ENCODE data around the gene RASEF.
"Not testable (repeated sequence)": the region's sequence is repeated elsewhere in the genome, so short reads cannot be mapped to it uniquely, and the experiment has no call there.

The RASEF gene

DNA sequence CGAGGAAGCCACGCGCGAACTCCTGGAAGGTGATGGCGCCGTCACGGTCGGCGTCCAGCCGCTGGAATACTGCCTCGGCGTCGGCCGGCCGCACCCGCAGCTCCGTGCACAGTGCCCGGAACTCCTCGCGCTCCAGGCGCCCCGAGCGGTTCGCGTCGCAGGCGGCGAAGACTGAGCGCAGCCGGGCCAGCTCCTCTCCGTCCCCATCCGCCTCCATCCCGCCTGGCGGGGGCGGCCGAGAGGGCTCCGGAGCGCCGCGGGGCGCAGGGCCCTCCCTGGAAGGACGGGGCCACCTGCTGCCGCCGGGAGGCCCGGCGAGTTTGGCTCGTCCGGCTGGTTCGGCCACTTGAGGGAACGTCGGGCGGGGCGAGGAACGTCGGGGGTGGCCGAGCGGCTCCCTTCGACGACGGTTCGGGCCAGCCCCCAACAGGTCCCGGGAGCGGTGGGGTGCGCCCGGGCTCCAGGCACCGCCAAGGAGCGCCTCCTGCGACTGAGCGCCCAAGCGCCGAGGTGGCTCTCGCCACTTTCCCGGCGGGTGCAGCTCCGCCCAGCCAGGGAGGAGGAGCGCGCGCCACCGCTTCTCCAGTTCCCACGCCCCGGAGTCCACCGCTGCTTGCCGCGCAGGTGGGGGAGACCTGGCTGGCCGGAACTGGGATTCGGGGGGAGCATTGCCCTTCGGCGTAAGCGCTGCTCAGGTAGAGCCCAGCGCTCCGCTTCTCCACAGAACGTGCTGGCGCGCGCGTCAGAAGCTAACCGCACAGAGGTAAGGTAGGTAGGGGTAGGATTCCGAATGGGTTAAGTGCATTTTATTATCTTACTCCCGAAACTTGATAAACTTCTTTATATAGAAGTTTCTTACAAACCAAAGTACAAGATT is at the start of gene RASEF:
RASEF (minus strand) TSS at position 492 of the 877 bp plus-strand sequence; CDS start at position 217, 275 bp downstream.
- no peak for DNase-seq (ENCODE audit: low read depth in 2 of 3, low spot score in 2 of 3)

DNA sequence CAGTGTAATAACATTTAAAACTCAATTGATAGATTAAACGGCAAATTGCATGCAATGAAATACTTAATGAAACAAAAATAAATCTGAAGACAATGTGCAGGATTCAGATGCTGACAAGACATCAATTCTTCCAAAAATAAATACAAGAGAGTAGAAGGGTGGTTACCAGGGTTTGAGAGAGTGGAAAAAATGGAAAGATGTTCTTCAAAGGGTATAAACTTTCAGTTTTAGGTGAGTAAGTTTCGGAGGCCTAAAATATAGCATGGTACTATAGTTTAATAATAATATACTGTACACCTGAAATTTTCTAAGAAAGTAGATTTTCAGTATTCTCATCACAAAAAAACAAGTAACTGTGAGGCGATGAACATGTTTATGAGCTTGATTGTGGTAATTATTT is 48.2 kb upstream of the RASEF start:
- no peak for DNase-seq (ENCODE audit: low read depth in 2 of 3, low spot score in 2 of 3)

DNA sequence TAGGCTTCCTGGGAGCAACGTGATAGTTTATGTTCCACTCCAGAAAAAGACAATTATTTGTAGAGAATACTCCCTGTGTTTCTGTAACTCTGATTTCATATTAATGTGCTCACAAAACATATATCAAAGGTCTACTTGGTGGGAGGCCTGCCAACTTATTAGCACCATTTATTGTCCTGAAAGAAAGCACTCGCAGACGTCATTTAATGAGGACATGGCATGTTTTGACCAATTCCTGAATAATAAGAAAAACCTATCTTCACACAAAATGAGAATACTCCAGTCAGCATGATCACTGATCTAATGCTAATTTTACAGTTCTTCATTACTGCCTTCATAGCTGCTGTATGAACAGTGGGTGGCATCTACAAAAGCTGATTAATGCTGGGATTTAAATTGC is 46.4 kb upstream of the RASEF start:
- no peak for DNase-seq (ENCODE audit: low read depth in 2 of 3, low spot score in 2 of 3)

DNA sequence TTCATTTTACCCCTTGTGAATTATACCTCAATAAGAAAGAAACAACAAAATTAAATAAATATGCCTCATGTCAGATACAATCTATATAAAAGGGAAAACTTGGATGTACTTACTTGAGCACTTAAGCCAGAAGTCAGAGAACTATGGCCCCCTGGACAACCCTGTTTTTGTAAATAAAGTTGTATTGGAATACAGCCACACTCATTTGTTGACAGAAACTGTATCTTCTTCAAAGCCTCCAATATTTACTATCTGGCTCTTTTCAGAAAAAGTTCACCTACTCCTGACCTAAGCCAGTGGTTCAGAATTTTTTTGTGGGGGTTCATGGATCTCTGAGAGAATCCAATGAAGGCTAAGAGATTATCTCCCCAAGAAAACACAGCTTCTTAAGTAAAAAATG is 45.3 kb upstream of the RASEF start:
- DNase-seq (ENCODE audit: low read depth in 2 of 3, low spot score in 2 of 3) = no peak

DNA sequence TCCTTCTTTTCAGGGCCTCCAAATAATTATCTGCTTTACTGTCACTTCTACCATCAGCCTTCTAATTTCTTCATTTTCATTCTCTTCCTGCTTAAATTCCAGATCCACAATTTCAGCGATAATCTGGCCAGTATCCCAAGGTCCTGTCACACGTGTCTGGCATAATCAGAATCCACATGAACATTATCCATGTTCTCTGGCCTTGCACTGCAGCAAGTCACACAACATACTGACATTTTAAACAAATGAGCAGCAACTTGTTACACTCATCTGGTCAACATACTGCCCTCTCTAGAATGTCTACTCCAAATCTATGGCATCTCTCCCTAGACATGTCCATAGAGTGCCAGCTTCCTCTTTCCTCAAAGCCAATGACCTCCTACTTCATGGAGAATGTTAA is 43.8 kb upstream of the RASEF start:
- DNase-seq (ENCODE audit: low read depth in 2 of 3, low spot score in 2 of 3) = no peak

- no peak for DNase-seq (ENCODE audit: low read depth in 2 of 3, low spot score in 2 of 3)
Observed at GRCh38 chr9:83106263-83106662, 43.3 kb upstream of the RASEF start.

- no peak for DNase-seq (ENCODE audit: low read depth in 2 of 3, low spot score in 2 of 3)
Observed at GRCh38 chr9:83097633-83098032, 34.7 kb upstream of the RASEF start.

DNA sequence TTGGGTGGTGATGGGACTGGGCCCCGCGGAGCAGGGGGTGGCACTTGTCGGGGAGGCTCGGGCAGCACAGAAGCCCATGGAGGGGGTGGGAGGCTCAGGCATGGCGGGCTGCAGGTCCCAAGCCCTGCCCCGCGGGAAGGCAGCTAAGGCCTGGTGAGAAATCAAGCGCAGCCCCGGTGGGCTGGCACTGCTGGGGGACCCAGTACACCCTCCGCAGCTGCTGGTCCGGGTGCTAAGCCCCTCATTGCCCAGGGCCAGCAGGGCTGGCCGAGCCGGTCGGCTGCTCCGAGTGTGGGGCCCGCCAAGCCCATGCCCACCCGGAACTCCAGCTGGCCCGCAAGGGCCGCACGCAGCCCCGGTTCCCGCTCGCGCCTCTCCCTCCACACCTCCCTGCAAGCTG is 30.4 kb upstream of the RASEF start:
- not testable (repeated sequence) for DNase-seq (ENCODE audit: low read depth in 2 of 3, low spot score in 2 of 3)

DNA sequence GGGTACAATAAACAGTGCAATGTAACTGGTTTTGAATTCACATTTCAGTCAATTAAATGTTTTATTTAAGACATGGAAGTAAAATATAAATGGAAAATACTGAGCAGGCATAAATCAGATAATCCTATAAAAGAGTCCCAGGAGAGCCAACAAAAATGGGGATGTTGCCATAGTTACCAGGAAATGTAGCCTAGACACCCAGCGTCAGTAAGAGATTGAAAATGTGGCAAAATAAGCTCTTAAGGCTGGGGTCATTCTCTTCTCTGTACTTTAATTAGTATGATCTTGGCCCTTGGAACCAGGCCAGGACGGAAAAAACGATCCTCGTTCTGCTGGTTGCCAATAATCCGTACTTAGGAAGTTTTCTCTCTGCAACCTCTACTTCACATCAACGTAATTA is 18.9 kb upstream of the RASEF start:
- no peak for DNase-seq (ENCODE audit: low read depth in 2 of 3, low spot score in 2 of 3)

DNA sequence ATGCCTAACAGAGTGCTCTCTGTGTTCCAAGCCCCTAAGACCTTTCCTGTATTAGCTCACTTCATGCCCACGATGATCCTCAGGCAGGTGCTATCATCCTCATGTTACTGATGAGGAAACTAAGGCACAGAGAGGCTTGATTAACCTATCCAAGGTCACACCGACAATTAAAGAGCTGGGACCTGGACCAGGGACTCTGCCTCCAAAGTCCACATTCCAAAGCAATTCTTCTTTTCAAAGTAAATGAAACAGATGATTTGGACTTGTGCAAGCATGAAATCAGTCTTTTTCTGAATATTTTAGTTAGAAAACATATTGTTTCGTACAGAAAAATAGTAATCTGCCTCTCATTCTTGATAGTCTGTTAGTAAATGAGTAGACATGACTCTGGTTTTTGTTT is 18.1 kb upstream of the RASEF start:
- no peak for DNase-seq (ENCODE audit: low read depth in 2 of 3, low spot score in 2 of 3)

GRCh38 chr9:83075932-83076331 is 13.0 kb upstream of the RASEF start:
- not testable (repeated sequence) for DNase-seq (ENCODE audit: low read depth in 2 of 3, low spot score in 2 of 3)

GRCh38 chr9:83072498-83072897 is 9.6 kb upstream of the RASEF start:
- not testable (repeated sequence) for DNase-seq (ENCODE audit: low read depth in 2 of 3, low spot score in 2 of 3)

- no peak for DNase-seq (ENCODE audit: low read depth in 2 of 3, low spot score in 2 of 3)
Observed at GRCh38 chr9:83071626-83072025, 8.7 kb upstream of the RASEF start.

GRCh38 chr9:83070261-83070660 is 7.3 kb upstream of the RASEF start:
- no peak for DNase-seq (ENCODE audit: low read depth in 2 of 3, low spot score in 2 of 3)

- no peak for DNase-seq (ENCODE audit: low read depth in 2 of 3, low spot score in 2 of 3)
Observed at GRCh38 chr9:83069651-83070050, 6.7 kb upstream of the RASEF start.

GRCh38 chr9:83068414-83068813 is 5.5 kb upstream of the RASEF start:
- DNase-seq (ENCODE audit: low read depth in 2 of 3, low spot score in 2 of 3) = no peak

- no peak for DNase-seq (ENCODE audit: low read depth in 2 of 3, low spot score in 2 of 3)
Observed at GRCh38 chr9:83067579-83067978, 4.6 kb upstream of the RASEF start.

DNA sequence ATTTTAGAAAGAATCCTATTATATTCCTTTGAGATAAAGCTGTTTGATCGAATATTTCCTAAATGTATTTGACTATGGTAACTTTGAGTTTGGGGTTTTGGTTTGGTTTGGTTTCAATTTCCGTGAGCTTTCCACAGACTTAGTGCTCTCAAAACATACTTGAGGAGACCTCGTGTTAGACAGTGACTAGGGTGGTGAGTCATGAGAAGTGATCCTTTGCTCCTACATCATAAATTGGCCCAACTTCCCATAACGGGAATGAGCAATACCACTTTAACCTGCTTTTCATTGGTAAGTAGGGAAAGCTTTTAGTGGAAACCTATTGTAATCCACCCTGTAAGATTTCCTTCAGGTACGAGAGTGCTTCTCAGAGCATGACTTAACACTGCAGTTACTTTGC is 3.8 kb upstream of the RASEF start:
- no peak for DNase-seq (ENCODE audit: low read depth in 2 of 3, low spot score in 2 of 3)

DNA sequence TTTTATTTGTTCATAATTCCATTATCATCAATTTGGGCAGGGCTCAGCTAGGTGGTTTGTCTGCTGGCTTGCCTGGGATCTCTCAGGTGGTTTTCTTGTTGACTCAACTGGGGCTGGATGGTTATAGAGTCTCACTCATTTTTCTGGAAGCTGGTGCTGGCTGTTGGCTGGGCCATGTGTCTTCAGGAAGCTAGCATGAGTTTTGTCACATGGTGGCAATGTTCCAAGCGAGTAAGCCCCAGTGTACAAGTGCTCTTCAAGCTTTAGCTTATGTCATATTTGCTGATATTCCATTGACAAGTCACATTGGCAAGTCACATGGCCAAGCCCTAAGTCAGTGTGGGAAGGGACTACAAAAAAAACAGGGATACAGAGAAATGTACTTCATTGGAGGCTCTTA is 2.3 kb upstream of the RASEF start:
- no peak for DNase-seq (ENCODE audit: low read depth in 2 of 3, low spot score in 2 of 3)

DNA sequence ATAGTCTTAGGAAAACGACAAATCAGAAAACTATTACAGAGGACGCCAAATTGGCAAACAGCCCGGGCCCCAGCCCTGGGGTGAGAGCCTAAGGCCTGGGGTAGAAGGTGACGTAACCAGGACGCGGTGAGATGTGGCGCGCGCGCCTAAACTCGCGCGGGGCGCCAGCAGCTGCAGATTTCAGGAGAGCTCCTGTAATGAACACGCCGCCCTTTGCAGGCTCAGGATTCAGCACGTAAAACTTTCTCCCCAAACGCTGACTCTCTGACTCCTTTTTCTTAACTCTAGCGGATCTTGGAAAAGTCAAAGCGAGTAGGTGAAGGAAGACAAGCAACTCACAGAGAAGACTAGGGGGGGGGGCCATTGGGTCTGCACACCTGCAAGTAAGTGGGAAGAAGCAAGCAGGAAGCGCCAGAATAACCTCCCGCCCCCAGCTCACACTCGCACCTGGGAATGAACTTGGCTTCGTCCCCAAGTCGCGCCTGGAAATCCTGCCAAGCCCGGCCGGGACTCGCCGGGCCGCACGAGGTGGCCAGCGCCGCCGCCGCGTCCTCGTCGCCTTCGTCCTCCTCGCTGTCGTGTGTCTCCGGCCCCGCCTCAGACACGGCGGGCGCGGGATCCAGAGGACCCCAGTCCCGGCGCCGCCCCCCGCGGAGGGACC is 822 bp downstream of the RASEF start:
- no peak for DNase-seq (ENCODE audit: low read depth in 2 of 3, low spot score in 2 of 3)

DNA sequence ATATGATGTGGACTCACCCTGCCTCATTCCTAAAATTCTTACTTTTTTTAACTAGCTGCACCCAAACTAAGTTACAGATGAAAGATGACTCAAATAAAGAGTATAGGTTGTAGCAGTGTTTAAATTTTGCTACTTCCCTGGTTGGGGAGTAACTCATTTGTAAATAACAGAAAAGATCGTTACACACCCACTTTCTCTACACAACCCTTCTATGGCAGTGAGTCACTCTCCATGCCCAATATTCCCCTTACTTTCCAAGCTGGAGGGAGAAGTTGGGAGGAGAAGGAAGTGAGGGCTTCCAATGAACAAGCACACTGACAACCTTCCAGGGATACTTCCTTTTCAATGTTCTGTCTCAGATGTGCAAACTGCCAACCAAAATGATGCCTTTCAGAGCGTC is 1.9 kb downstream of the RASEF start:
- DNase-seq (ENCODE audit: low read depth in 2 of 3, low spot score in 2 of 3) = no peak

GRCh38 chr9:83060556-83060955 is 2.4 kb downstream of the RASEF start:
- DNase-seq (ENCODE audit: low read depth in 2 of 3, low spot score in 2 of 3) = no peak

DNA sequence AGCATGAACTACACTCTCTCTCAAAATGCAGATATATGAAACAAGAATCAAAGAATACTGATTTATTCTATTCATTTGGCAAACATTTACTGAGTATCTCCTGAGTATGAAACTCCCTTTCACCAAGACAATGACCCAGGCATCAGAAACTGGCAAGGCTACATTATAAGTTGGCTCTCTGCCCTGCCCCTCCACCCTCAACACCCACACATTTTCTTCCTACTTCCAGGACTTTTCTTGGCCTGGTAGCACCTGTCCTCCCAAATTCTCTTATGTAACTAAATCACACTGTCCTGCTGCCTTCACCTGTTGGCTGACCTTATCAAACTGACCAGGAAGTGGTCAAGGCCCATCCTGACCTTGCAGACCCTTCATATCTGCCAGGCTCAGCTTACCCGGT is 3.5 kb downstream of the RASEF start:
- DNase-seq (ENCODE audit: low read depth in 2 of 3, low spot score in 2 of 3) = no peak

All from activated CD8-positive, alpha-beta memory T cell treated with anti-CD3 and anti-CD28 coated beads for 48 hours (primary cell).